ENCODE data around the gene NRSN2. TPM values are rescaled to one million over a fixed set of nuclear protein-coding genes. Genes with fewer than 3 reads are reported as not detected.

NRSN2 gene
- polyA plus RNA-seq, 4 donors = 0.67 to 15.4 (median 9.6) TPM

- Histone ChIP-seq H3K9me3 (ENCODE audit: control insufficient read depth in 2 of 2, insufficient read depth in 1 of 2, low read depth in 1 of 2, low read length in 1 of 2) (no peaks in the 10 kb centered on the region), H3K4me1 (ENCODE audit: control insufficient read depth in 3 of 3, insufficient read depth in 2 of 3, low read depth in 1 of 3, low read length in 2 of 3) (no peaks in the 10 kb centered on the region), H3K27me3 (ENCODE audit: control insufficient read depth in 3 of 3, insufficient read depth in 3 of 3, low read length in 3 of 3) (no peaks in the 10 kb centered on the region), H3K36me3 (ENCODE audit: control insufficient read depth in 3 of 3, insufficient read depth in 2 of 3, low read depth in 1 of 3, low read length in 3 of 3) (peaks cover 0 to 12% (median 0%) of the 10 kb centered on the region in 3 donors), H3K4me3 (ENCODE audit: low read depth in 1 of 3, low read length in 3 of 3) (no peak overlapping the region), H3K27ac (ENCODE audit: low read depth in 1 of 3, low read length in 2 of 3) (no peak overlapping the region)
- FAIRE-seq (no peak), DNase-seq (no peak)
- 86 to 90% (median 90%) methylated on average over 10 of the region's 10 CpGs for WGBS, 3 donors
These were observed 9.8 kb downstream of the NRSN2 start for GRCh38 chr20:356745-357144.

GRCh38 chr20:358891-359555, 12.1 kb downstream of the NRSN2 start:
- H3K36me3 ChIP-seq (ENCODE audit: control insufficient read depth in 3 of 3, insufficient read depth in 2 of 3, low read depth in 1 of 3, low read length in 3 of 3) = peaks cover 0 to 3% (median 0%) of the 10 kb centered on the region in 3 donors
- no peaks in the 10 kb centered on the region for H3K4me1 ChIP-seq (ENCODE audit: control insufficient read depth in 3 of 3, insufficient read depth in 2 of 3, low read depth in 1 of 3, low read length in 2 of 3)
- H3K27me3 ChIP-seq (ENCODE audit: control insufficient read depth in 3 of 3, insufficient read depth in 3 of 3, low read length in 3 of 3) = no peaks in the 10 kb centered on the region
- no peak for FAIRE-seq
- DNase-seq = no peak
- no peak overlapping the region for H3K4me3 ChIP-seq (ENCODE audit: low read depth in 1 of 3, low read length in 3 of 3)
- H3K9me3 ChIP-seq (ENCODE audit: control insufficient read depth in 2 of 2, insufficient read depth in 1 of 2, low read depth in 1 of 2, low read length in 1 of 2) = no peaks in the 10 kb centered on the region
- 75 to 86% (median 82%) methylated on average over 4 of the region's 4 CpGs for WGBS, 3 donors
- no peak overlapping the region for H3K27ac ChIP-seq (ENCODE audit: low read depth in 1 of 3, low read length in 2 of 3)

- Histone ChIP-seq H3K4me1 (ENCODE audit: control insufficient read depth in 3 of 3, insufficient read depth in 2 of 3, low read depth in 1 of 3, low read length in 2 of 3) (peaks cover 0 to 8% (median 0%) of the 10 kb centered on the region in 3 donors), H3K4me3 (ENCODE audit: low read depth in 1 of 3, low read length in 3 of 3) (no peak overlapping the region), H3K9me3 (ENCODE audit: control insufficient read depth in 2 of 2, insufficient read depth in 1 of 2, low read depth in 1 of 2, low read length in 1 of 2) (no peaks in the 10 kb centered on the region), H3K27me3 (ENCODE audit: control insufficient read depth in 3 of 3, insufficient read depth in 3 of 3, low read length in 3 of 3) (no peaks in the 10 kb centered on the region), H3K36me3 (ENCODE audit: control insufficient read depth in 3 of 3, insufficient read depth in 2 of 3, low read depth in 1 of 3, low read length in 3 of 3) (no peaks in the 10 kb centered on the region), H3K27ac (ENCODE audit: low read depth in 1 of 3, low read length in 2 of 3) (no peak overlapping the region)
- DNase-seq (no peak), FAIRE-seq (no peak)
- 79 to 85% (median 81%) methylated on average over 8 of the region's 8 CpGs for WGBS, 3 donors
These were observed 14.7 kb downstream of the NRSN2 start for GRCh38 chr20:361561-361960.

- H3K4me1 ChIP-seq (ENCODE audit: control insufficient read depth in 3 of 3, insufficient read depth in 2 of 3, low read depth in 1 of 3, low read length in 2 of 3) = peaks cover 0 to 8% (median 0%) of the 10 kb centered on the region in 3 donors
- H3K4me3 ChIP-seq (ENCODE audit: low read depth in 1 of 3, low read length in 3 of 3) = no peak overlapping the region
- FAIRE-seq (no peak), DNase-seq (peak; percentile 74 to 77)
- no peaks in the 10 kb centered on the region for H3K9me3 ChIP-seq (ENCODE audit: control insufficient read depth in 2 of 2, insufficient read depth in 1 of 2, low read depth in 1 of 2, low read length in 1 of 2)
- H3K36me3 ChIP-seq (ENCODE audit: control insufficient read depth in 3 of 3, insufficient read depth in 2 of 3, low read depth in 1 of 3, low read length in 3 of 3) = no peaks in the 10 kb centered on the region
- no peaks in the 10 kb centered on the region for H3K27me3 ChIP-seq (ENCODE audit: control insufficient read depth in 3 of 3, insufficient read depth in 3 of 3, low read length in 3 of 3)
- WGBS, 3 donors = 63 to 67% (median 64%) methylated on average over 13 of the region's 13 CpGs
- peak overlapping the region in 1 of 3 donors; percentile 8 for H3K27ac ChIP-seq (ENCODE audit: low read depth in 1 of 3, low read length in 2 of 3)
These were observed 15.7 kb downstream of the NRSN2 start for GRCh38 chr20:362271-363254.

- no peaks in the 10 kb centered on the region for H3K27me3 ChIP-seq (ENCODE audit: control insufficient read depth in 3 of 3, insufficient read depth in 3 of 3, low read length in 3 of 3)
- FAIRE-seq (no peak), DNase-seq (no peak)
- no peak overlapping the region for H3K4me3 ChIP-seq (ENCODE audit: low read depth in 1 of 3, low read length in 3 of 3)
- H3K9me3 ChIP-seq (ENCODE audit: control insufficient read depth in 2 of 2, insufficient read depth in 1 of 2, low read depth in 1 of 2, low read length in 1 of 2) = no peaks in the 10 kb centered on the region
- peaks cover 0 to 8% (median 0%) of the 10 kb centered on the region in 3 donors for H3K4me1 ChIP-seq (ENCODE audit: control insufficient read depth in 3 of 3, insufficient read depth in 2 of 3, low read depth in 1 of 3, low read length in 2 of 3)
- H3K36me3 ChIP-seq (ENCODE audit: control insufficient read depth in 3 of 3, insufficient read depth in 2 of 3, low read depth in 1 of 3, low read length in 3 of 3) = no peaks in the 10 kb centered on the region
- WGBS, 3 donors = 86 to 91% (median 87%) methylated on average over 13 of the region's 13 CpGs
- no peak overlapping the region for H3K27ac ChIP-seq (ENCODE audit: low read depth in 1 of 3, low read length in 2 of 3)
These were observed 16.6 kb downstream of the NRSN2 start for GRCh38 chr20:363319-364078.

GRCh38 chr20:364905-365794, 18.2 kb downstream of the NRSN2 start:
- Histone ChIP-seq H3K27ac (ENCODE audit: low read depth in 1 of 3, low read length in 2 of 3) (no peak overlapping the region), H3K36me3 (ENCODE audit: control insufficient read depth in 3 of 3, insufficient read depth in 2 of 3, low read depth in 1 of 3, low read length in 3 of 3) (no peaks in the 10 kb centered on the region), H3K27me3 (ENCODE audit: control insufficient read depth in 3 of 3, insufficient read depth in 3 of 3, low read length in 3 of 3) (no peaks in the 10 kb centered on the region), H3K4me3 (ENCODE audit: low read depth in 1 of 3, low read length in 3 of 3) (no peak overlapping the region), H3K4me1 (ENCODE audit: control insufficient read depth in 3 of 3, insufficient read depth in 2 of 3, low read depth in 1 of 3, low read length in 2 of 3) (peaks cover 0 to 8% (median 0%) of the 10 kb centered on the region in 3 donors), H3K9me3 (ENCODE audit: control insufficient read depth in 2 of 2, insufficient read depth in 1 of 2, low read depth in 1 of 2, low read length in 1 of 2) (no peaks in the 10 kb centered on the region)
- DNase-seq = no peak
- FAIRE-seq = no peak
- WGBS, 3 donors = 74 to 89% (median 86%) methylated on average over 9 of the region's 9 CpGs

GRCh38 chr20:366041-366718, 19.3 kb downstream of the NRSN2 start:
- H3K4me3 ChIP-seq (ENCODE audit: low read depth in 1 of 3, low read length in 3 of 3) = no peak overlapping the region
- H3K4me1 ChIP-seq (ENCODE audit: control insufficient read depth in 3 of 3, insufficient read depth in 2 of 3, low read depth in 1 of 3, low read length in 2 of 3) = peaks cover 0 to 8% (median 0%) of the 10 kb centered on the region in 3 donors
- no peaks in the 10 kb centered on the region for H3K9me3 ChIP-seq (ENCODE audit: control insufficient read depth in 2 of 2, insufficient read depth in 1 of 2, low read depth in 1 of 2, low read length in 1 of 2)
- no peaks in the 10 kb centered on the region for H3K36me3 ChIP-seq (ENCODE audit: control insufficient read depth in 3 of 3, insufficient read depth in 2 of 3, low read depth in 1 of 3, low read length in 3 of 3)
- no peak for FAIRE-seq
- no peak for DNase-seq
- H3K27me3 ChIP-seq (ENCODE audit: control insufficient read depth in 3 of 3, insufficient read depth in 3 of 3, low read length in 3 of 3) = no peaks in the 10 kb centered on the region
- H3K27ac ChIP-seq (ENCODE audit: low read depth in 1 of 3, low read length in 2 of 3) = no peak overlapping the region
- 59 to 63% (median 62%) methylated on average over 7 of the region's 7 CpGs for WGBS, 3 donors
